Astrocyte (in vitro differentiated cells and primary cell): ENCODE results near the gene COLGALT1.

Source experiments
- EZH2 ChIP-seq: IDR thresholded peaks from 2 replicates; pipeline ENCODE4 v1.6.1; 2012; ENCODE audit warnings: mild to moderate bottlenecking, low read length, inconsistent platforms; ENCODE audit not compliant: insufficient read depth
- TF ChIP-seq, protein P1 (sequence below): IDR thresholded peaks from 2 replicates; pipeline ENCODE4 v1.5.1; 2011; ENCODE audit warnings: low read depth, mild to moderate bottlenecking, inconsistent platforms, low read length, moderate library complexity; ENCODE audit not compliant: insufficient read depth

DNA sequence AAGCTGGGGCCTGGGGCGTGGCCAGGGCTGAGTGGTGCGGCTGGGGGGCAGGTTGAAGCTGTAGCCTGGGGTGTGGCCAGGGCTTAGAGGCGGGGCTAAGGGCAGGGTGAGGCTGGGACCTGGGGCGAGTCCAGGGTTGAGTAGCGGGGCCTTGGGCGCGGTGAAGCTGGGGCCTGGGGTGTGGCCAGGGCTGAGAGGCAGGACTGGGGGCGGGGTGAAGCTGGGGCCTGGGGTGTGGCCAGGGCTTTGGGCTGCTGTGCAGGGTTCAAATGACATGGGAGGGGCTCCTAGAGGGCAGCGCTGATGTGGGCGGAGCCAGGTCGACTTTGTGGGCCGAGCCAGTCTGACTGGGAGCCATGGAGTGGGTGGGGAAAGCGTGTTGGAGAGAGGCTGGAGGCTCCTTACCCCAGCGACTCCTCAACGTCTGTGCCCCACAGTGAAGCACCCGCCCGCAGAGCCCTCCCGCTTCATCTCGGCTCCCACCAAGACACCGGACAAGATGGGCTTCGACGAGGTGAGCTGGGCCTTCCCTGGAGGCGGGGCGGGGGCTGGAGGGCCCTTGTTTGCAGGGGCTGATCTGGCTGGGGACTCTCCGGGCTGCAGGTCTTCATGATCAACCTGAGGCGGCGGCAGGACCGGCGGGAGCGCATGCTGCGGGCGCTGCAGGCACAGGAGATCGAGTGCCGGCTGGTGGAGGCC, 21.5 kb downstream of the COLGALT1 start:
- TF ChIP-seq, protein P1, sequence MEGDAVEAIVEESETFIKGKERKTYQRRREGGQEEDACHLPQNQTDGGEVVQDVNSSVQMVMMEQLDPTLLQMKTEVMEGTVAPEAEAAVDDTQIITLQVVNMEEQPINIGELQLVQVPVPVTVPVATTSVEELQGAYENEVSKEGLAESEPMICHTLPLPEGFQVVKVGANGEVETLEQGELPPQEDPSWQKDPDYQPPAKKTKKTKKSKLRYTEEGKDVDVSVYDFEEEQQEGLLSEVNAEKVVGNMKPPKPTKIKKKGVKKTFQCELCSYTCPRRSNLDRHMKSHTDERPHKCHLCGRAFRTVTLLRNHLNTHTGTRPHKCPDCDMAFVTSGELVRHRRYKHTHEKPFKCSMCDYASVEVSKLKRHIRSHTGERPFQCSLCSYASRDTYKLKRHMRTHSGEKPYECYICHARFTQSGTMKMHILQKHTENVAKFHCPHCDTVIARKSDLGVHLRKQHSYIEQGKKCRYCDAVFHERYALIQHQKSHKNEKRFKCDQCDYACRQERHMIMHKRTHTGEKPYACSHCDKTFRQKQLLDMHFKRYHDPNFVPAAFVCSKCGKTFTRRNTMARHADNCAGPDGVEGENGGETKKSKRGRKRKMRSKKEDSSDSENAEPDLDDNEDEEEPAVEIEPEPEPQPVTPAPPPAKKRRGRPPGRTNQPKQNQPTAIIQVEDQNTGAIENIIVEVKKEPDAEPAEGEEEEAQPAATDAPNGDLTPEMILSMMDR, result no peak
- TF ChIP-seq EZH2, result no peak
